ENCODE results near the gene WNT5A.

The WNT5A gene

GRCh38 chr3:55446850-55447249 lies 40.3 kb downstream of the WNT5A start:
- no peak for DNase-seq (ENCODE audit: low read depth in 2 of 2)

GRCh38 chr3:55445551-55445950 lies 41.6 kb downstream of the WNT5A start:
- DNase-seq (ENCODE audit: low read depth in 2 of 2): no peak

- no peak for DNase-seq (ENCODE audit: low read depth in 2 of 2)
Observed at GRCh38 chr3:55443346-55443745, 43.8 kb downstream of the WNT5A start.

GRCh38 chr3:55442861-55443260 lies 44.2 kb downstream of the WNT5A start:
- DNase-seq (ENCODE audit: low read depth in 2 of 2): peak in 1 of 2 experiments; percentile 2

- DNase-seq (ENCODE audit: low read depth in 2 of 2): no peak
Observed at GRCh38 chr3:55441499-55441898, 45.6 kb downstream of the WNT5A start.

- no peak for DNase-seq (ENCODE audit: low read depth in 2 of 2)
Observed at GRCh38 chr3:55440104-55440708, 46.9 kb downstream of the WNT5A start.

GRCh38 chr3:55439657-55440056 lies 47.4 kb downstream of the WNT5A start:
- no peak for DNase-seq (ENCODE audit: low read depth in 2 of 2)

GRCh38 chr3:55436644-55437043 lies 50.5 kb downstream of the WNT5A start:
- no peak for DNase-seq (ENCODE audit: low read depth in 2 of 2)

- DNase-seq (ENCODE audit: low read depth in 2 of 2): no peak
Observed at GRCh38 chr3:55435491-55435890, 51.6 kb downstream of the WNT5A start.

- no peak for DNase-seq (ENCODE audit: low read depth in 2 of 2)
Observed at GRCh38 chr3:55434789-55435188, 52.3 kb downstream of the WNT5A start.

GRCh38 chr3:55431041-55431440 lies 56.1 kb downstream of the WNT5A start:
- DNase-seq (ENCODE audit: low read depth in 2 of 2): no peak

GRCh38 chr3:55427739-55428138 lies 59.4 kb downstream of the WNT5A start:
- no peak for DNase-seq (ENCODE audit: low read depth in 2 of 2)

GRCh38 chr3:55426486-55426885 lies 60.6 kb downstream of the WNT5A start:
- no peak for DNase-seq (ENCODE audit: low read depth in 2 of 2)

GRCh38 chr3:55423782-55424181 lies 63.3 kb downstream of the WNT5A start:
- no peak for DNase-seq (ENCODE audit: low read depth in 2 of 2)

GRCh38 chr3:55417211-55417610 lies 69.9 kb downstream of the WNT5A start:
- no peak for DNase-seq (ENCODE audit: low read depth in 2 of 2)

- peak; percentile 25 for DNase-seq (ENCODE audit: low read depth in 2 of 2)
Observed at GRCh38 chr3:55416331-55416821, 70.7 kb downstream of the WNT5A start.
